GM19025 (cell line): ENCODE results near the gene LGALS1.
"Not testable (repeated sequence)": the region's sequence is repeated elsewhere in the genome, so short reads cannot be mapped to it uniquely, and the experiment has no call there.

Source experiments
- ATAC-seq: cut with Tn5 transposase; IDR thresholded peaks from one replicate; pipeline ENCODE4 v1.9.1; 2021; ENCODE audit warnings: mild to moderate bottlenecking, low read depth, moderate library complexity; ENCODE audit not compliant: unreplicated experiment

LGALS1 gene

DNA sequence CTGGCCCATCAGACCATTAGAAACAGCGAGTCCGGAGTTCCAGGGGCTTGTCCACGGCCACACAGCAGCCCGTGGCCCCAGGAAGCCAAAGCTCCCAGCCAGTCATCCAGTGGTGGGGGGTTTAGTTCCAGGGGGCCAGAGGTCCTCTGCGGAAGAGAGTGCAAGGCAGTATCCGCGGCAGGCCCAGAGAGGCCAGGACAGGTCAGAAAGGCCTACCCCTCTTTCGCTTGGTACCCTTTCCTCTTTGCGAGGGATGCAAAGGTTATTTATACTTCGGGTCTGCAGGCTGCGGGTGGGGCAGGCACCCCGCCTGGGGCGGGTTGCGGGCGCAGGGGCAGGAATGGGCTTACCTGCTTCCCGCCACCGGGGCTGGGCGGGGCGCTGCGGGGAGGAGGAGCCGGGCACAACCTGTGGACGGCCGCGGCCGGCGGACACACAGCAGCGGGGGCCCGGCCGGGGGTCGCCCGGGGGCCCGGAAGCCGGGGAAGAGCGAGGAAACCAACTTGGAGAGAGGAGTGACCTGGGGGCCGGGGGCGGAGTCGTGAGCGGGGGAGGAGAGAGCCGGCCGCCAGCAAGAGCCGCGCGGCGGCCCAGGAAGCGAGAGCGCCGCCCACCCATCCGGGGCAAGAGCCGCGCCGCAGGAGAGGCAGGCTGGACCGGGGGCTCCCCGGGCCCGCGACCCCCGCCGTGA lies 36.2 kb upstream of the LGALS1 start, which contains the start of gene SH3BP1:
Gene SH3BP1 (plus strand): TSS at position 600 of the 691 bp plus-strand sequence. CDS start 119 bp downstream, outside the sequence.
- ATAC-seq = no peak

DNA sequence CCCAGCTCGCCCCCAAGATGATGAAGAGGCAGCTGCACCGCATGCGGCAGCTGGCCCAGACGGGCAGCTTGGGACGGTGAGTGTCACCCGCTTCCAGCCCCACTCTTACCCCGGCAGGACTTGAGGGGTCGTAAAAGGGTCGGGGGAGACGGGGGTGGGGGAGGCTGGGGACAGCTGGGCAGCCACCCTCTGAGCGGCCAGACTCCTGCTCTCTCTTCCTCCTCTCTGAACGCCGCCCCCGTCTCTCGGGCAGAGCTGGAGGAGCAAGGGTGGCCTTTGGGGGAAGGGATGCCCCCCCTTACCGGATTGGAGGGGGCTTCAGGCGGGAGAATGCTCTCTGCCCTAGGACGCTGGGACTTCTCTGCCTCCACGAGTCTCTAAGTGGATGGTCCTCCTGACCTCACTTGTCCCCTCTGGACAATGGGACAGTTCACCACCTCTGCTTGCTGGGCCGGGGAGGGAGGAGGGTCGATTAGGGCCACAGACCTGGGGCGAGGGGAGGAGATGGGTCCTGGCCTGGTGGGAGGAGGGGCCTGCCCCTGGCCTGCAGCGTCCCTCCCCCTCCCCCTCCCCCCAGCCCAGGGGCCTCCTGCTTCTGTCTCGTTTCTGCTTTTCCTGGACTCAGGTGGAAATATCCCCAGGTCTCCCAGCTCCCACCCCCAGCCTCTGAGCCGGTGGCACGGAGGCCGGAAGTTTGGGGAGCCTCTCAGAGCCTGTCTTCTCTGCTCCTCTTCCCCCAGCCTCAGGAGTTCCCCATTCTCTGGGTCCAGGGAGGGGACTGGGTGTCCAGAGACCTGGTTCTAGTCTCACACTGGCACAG lies 35.5 kb upstream of the LGALS1 start:
- no peak for ATAC-seq

DNA sequence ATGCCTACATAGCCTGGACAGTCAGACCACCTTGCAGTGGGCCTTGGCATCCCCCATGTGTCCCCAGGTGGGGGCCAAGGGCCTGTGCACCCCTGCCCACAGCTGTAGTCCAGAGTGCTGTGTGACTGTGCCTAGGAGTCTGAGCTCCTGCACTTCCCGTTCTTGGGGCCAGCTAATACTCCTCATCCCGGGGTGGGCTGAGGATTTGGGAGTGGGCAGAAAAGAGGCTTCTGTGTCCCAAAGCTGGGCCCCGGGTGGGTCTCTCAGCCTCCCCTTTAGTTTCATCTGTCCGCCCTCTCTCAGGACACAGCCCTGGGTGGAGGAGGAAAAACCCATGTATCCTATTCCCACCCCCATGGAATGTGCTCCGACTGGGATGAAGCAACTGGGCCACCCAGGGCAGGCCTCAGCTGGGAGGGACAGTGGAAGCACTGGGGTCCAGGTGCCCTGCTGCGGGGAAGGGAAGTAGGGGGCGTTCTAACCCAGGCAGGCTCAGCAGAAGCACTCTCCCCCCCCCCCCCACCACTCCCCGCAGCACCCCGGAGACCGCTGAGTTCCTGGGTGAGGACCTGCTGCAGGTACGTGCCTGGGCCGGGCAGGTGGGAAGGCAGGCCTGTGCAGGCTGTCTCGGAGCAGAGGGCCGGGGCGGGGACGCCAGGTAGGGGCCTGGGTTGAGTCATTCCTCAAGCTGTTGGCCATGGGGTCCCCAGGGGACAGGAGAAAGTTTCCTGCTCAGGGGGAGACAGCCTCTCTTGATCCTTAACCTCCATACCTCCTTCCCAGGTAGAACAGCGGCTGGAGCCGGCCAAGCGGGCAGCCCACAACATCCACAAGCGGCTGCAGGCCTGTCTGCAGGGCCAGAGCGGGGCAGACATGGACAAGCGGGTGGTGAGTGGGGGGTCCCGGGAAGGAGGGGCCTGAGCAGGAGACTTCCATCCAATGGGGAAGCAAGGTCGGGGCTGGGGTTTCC lies 34.6 kb upstream of the LGALS1 start:
- ATAC-seq = no peak

DNA sequence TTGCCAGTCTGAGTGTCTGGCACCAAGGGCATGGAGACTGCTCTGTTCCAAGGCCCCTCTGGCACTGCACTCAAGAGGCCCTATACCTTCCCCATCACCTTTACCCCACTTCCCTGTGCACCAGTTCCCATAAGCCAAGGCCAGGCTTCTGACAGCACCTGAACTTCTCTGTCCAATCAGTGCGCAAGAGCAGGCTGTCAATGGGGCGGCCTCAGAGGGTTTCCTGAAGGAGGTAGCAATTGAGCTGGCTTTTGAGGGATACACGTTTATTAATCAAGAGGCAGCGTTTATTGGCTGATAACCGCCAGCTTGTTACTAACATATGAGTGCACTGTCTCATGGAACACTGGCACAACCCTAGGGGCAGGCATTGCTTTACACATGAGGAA lies 33.9 kb upstream of the LGALS1 start:
- no peak for ATAC-seq

DNA sequence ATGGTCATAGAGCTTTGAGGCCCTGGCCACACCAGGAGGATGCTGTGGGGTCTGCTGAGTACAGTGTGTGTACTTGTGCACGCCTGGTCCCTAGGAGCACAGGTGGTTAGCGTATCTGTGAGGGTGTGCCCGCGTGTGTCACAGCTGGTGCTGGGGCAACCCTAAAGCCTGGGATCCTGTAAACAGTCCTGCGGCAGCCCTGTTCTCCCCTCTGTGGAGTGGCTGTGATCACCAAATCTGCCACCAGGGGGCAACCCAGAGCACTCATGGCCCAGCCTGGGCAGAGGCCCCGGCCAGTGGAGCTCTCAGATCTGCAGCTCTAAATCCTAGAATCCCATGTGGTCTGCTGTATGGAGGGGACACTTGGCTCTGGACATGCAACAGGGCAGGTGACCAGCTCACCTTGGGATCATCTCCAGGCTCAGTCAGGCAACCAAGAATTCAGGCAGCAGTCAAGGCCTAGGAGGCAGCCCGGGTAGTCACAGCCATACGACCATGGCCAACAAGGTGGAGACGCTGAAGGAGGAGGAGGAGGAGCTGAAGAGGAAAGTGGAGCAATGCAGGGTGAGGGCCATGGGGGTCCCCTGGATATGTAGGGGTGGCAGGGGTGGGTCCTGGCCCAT lies 32.1 kb upstream of the LGALS1 start:
- peak; percentile 51 for ATAC-seq

DNA sequence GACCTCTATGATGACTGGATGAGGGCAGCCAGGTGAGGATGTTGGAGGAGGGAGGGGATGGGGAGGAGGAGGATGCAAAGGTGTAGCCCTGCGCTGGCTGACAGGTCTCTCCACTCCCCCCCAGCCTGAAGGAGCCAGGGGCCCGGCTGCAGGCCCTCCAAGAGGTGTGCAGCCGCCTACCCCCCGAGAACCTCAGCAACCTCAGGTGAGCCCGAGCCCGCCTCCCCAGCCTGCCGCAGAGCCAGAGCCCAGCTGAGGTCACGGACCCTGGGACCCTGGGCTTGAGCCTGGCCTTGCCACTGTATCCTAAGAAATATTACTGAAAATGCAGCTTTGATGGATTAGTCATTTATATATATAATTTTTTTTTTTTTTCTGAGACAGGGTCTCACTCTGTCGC lies 28.1 kb upstream of the LGALS1 start:
- ATAC-seq = no peak

DNA sequence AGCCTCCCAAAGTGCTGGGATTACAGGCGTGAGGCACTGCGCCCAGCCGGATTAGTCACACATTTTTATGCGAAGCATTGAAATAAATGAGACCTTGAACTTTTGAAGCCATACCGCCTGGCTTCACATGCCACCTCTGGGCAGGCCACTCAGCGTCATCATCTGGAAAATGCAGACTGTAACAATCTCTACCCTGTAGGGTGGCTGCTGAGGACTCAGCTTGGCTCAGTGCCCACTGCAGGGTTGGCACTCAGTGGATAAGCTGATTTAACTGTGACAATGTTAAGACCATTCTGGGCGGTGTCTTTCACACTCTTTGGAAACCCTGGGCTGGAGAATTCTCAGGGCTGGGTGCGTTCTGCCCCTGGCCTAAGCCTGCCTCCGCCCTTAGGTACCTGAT lies 27.5 kb upstream of the LGALS1 start:
- no peak for ATAC-seq

DNA sequence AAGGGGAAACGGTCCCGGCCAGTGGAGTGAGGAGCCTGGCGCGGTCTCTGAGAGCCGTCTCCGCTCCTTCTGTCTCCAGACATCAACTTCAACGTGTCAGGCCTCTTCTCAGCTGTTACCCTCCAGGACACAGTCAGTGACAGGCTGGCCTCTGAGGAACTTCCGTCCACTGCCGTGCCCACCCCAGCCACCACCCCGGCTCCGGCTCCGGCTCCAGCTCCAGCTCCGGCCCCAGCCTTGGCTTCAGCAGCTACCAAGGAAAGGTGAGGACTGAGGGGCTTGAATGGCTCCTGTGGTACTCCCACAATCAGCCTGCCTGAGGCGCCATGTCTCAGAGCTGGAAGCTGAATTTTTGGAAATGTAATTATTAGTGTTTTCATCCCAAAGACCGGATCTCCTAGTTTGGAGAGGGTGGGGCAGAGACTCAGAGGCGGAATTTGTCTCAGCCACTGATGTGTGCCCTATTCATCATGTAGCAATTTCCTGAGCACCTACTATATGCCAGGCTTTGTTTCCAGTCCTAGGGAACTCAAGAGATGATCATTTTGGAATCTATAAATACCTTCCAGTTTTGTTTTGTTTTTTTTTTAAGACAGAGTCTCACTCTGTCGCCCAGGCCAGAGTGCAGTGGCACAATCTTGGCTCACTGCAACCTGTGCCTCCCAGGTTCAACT lies 24.8 kb upstream of the LGALS1 start:
- no peak for ATAC-seq

DNA sequence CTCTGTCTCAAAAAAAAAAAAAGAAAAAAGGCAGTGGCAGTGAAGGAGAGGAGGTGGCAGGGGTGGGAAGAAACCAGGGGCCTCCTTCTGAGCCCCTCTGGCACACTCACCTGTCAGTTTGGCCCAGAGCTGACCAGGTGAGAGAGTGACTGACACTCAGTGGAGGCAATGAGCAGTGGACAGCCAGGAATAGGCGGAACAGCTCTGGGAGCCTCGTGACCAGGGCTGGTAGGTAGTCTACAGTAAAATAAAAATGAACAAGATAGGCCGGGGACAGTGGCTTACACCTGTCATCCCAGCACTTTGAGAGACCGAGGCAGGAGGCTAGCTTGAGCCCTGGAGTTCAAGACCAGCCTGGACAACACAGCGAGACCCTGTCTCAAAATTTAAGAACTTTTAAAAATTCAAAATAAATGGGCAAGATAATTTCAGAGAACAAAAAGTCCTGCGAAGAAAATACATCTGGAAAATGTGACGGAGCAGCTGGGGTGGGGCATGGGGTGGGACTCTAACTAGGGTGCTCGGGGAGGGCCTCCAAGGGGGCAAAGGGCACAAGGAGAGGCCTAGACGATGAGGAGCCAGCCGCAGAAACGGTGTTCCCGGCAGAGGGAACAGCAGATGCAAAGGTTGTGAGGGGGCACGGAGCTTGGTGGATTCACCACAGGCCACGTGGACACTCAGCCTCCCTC lies 20.7 kb upstream of the LGALS1 start:
- ATAC-seq = no peak

DNA sequence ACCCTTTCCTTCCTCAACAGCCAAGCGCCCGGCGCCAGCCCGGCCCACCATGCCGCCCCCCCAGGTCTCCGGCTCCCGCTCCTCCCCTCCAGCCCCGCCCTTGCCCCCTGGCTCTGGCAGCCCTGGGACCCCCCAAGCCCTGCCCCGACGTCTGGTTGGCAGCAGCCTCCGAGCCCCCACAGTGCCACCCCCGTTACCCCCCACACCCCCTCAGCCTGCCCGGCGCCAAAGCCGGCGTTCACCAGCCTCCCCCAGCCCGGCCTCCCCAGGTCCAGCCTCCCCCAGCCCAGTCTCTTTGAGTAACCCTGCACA lies 20.2 kb upstream of the LGALS1 start:
- ATAC-seq = no peak

DNA sequence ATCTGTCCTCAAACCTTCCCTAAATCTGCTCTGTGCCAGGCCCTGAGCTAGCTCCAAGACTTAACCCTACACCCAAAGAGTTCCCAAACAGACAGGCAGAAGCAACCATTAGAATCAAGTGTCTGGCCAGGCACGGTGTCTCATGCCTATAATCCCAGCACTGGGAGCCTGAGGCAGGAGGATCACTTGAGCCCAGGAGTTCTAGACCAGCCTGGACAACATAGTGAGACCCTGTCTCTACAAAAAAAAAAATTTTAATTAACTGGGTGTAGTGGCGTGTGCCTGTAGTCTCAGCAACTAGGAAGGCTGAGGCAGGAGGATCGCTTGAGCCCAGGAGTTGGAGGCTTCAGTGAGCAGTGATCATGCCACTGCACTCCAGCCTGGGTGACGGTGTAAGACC lies 18.9 kb upstream of the LGALS1 start:
- ATAC-seq = not testable (repeated sequence)

DNA sequence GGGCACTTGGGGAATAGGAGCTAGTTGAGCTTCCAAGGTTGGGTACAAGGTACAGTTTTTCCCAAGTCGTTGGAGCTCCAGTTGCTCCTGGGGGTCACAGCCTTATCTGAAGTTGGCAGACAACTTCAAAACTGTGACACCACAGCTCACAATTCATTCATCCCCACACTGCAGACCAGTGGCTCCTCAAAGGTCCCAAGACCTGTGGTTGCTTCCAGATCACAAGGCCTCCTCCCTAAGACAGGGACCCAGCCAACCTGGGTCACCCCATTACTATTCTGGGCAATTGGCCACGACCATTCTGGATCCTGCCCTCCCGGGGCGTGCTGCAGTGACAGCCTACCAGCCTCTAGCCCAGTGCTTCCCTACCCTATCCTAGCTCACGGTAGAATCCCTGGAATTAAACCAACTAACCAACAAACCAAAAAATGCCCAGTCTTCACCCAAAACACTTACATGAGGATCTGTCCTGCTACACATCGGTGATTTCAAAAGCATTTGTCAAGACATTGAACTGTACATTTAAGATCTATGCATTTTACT lies 17.8 kb upstream of the LGALS1 start:
- ATAC-seq = no peak

DNA sequence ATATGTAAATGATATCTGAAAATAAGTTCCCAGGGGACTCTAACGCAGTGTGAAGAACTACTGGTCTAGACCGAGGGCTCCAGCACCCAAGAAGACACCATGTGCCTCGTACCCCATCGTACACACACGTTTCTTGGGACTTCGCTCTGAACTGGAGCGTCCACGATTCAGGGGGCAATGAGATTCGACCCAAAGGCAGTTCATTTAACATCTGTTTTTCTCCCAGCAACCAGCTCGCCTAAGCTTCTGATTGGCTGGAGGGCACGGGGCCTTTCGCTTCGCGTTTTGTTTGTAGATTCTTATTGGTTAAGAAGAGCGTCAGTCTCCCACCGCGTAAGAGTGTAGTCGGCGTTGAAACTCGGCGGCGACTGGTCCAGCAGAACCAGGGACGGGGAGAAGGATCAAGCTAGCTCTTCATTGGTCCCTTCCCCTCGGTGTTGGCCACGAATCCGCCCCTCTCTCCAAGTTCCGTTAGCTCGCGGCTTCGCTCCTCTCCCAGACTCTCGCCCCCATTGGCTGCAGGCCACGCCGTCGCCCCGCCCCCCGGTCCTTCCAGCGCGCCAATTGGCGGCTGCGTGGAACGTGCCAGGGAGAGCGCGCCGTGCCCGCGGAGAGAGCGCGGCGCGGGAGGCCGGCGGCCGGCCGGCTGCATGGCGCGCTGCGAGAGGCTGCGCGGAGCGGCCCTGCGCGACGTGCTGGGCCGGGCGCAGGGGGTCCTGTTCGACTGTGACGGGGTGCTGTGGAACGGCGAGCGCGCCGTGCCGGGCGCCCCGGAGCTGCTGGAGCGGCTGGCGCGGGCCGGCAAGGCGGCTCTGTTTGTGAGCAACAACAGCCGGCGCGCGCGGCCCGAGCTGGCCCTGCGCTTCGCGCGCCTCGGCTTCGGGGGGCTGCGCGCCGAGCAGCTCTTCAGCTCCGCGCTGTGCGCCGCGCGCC lies 17.0 kb upstream of the LGALS1 start, which contains the start of gene PDXP:
Gene PDXP (plus strand): TSS at position 591 of the 933 bp plus-strand sequence. CDS start 60 bp downstream, at position 651.
- ATAC-seq = peak; percentile 89

DNA sequence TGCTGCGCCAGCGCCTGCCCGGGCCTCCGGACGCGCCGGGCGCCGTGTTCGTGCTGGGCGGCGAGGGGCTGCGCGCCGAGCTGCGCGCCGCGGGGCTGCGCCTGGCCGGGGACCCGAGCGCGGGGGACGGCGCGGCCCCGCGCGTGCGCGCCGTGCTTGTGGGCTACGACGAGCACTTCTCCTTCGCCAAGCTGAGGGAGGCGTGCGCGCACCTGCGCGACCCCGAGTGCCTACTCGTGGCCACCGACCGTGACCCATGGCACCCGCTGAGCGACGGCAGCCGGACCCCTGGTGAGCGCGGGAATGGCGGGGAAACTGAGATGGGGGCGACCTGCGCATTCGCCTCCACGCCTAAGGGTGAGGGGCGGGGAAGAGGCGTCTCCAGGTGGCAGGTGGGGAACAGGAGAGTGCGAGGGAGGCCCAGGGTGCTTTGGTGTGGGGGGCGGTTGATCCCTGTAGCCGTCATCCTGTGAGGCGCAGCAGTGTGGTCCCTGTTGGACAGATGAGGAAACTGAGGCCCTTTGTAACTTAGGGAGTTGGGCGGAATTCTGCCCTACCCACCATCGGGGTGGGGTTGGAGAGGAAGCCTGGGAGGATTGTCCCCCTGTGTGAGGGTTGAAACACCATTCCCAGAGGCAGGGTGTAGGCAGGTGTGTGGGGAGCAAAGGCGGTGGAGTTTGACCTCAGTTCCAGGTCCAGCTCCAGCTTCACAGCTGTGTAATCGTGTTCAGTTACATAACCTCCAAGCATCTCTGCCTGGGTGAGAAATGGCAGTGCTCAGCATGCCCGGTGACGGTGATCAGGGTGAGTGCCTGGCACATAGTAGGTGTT lies 16.2 kb upstream of the LGALS1 start:
- peak; percentile 11 for ATAC-seq

DNA sequence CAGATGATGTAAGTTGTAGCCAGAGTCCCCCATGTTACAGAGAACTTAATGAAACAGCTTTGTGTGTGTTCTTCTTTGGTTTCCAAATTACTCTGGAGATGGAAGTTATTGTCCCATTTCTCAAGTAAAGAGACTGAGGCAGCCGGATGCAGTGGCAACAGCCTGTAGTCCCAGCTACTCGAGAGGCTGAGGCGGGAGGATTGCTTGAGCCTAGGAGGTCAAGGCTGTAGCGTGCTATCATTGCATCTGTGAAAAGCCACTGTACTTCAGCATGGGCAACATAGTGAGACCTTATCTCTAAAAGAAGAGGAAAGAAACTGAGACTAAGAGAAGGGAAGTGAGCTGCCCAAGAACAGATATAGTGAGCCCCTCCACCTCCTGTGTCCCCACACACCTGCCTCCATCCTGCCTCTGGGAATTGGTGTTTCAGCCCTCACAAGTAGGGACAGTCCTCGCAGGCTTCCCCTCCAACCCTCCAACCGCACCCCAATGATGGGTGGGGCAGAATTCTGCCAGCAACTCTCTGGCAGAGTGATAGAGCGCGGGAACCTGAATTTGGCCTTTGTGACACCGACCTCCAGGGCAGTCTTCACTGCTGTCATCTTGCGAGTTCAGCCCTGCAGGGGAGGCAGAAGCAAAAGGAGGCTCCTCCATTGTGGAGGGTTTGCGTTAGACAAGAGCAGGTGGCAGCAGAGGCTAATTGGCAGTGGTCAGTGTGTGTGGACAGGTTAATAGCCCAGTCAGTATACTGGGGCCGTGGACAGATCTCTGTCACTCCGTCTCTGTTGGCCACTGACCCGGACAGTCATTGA lies 15.3 kb upstream of the LGALS1 start:
- ATAC-seq = no peak

DNA sequence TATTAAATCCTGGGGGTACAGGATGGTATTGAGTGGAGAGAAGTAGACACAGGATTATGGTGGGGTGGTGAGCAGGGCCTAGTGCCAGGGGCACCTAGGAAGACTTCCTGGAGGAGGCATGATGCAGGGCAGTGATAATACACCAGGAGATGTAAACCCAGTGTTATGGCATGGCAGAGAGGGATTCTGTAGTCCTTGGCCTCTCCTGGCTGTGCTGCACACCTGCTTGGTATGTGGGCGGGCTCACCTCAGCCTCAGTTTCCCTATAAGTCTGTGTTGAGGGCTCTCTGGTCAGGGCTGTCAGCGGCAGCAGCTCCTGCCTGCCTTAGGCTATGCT lies 14.8 kb upstream of the LGALS1 start:
- no peak for ATAC-seq
